ENCODE results near the gene GAB2. TPM values are rescaled to one million over a fixed set of nuclear protein-coding genes. Genes with fewer than 3 reads are reported as not detected.
"Not testable (repeated sequence)": the region's sequence is repeated elsewhere in the genome, so short reads cannot be mapped to it uniquely, and the experiment has no call there.

GAB2 gene
- total RNA-seq, 1 donor from 2014 or later, result 23.1 TPM

GRCh38 chr11:78276311-78276710 lies 141.3 kb downstream of the GAB2 start:
- no peak for DNase-seq

GRCh38 chr11:78274739-78275138 lies 142.9 kb downstream of the GAB2 start:
- no peak for DNase-seq

GRCh38 chr11:78272625-78273269 lies 144.9 kb downstream of the GAB2 start:
- not testable (repeated sequence) for DNase-seq

GRCh38 chr11:78271801-78272200 lies 145.8 kb downstream of the GAB2 start:
- DNase-seq, result not testable (repeated sequence)

- DNase-seq, result peak; percentile 24
Observed at GRCh38 chr11:78270971-78271370, 146.6 kb downstream of the GAB2 start.

- no peak for DNase-seq
Observed at GRCh38 chr11:78269806-78270205, 147.8 kb downstream of the GAB2 start.

GRCh38 chr11:78268591-78269410 lies 148.8 kb downstream of the GAB2 start:
- DNase-seq, result no peak

GRCh38 chr11:78266451-78266850 lies 151.2 kb downstream of the GAB2 start:
- no peak for DNase-seq

- DNase-seq, result no peak
Observed at GRCh38 chr11:78265326-78265725, 152.3 kb downstream of the GAB2 start.

GRCh38 chr11:78262691-78263090 lies 154.9 kb downstream of the GAB2 start:
- no peak for DNase-seq

- DNase-seq, result no peak
Observed at GRCh38 chr11:78262238-78262637, 155.4 kb downstream of the GAB2 start.

GRCh38 chr11:78261828-78262227 lies 155.8 kb downstream of the GAB2 start:
- no peak for DNase-seq

GRCh38 chr11:78261367-78261766 lies 156.3 kb downstream of the GAB2 start:
- no peak for DNase-seq

- DNase-seq, result no peak
Observed at GRCh38 chr11:78259777-78260487, 157.7 kb downstream of the GAB2 start.

- no peak for DNase-seq
Observed at GRCh38 chr11:78257654-78258053, 160.0 kb downstream of the GAB2 start.

GRCh38 chr11:78256962-78257361 lies 160.7 kb downstream of the GAB2 start:
- DNase-seq, result peak; percentile 29

- DNase-seq, result no peak
Observed at GRCh38 chr11:78255919-78256318, 161.7 kb downstream of the GAB2 start.

- no peak for DNase-seq
Observed at GRCh38 chr11:78254268-78254667, 163.4 kb downstream of the GAB2 start.

GRCh38 chr11:78253797-78254196 lies 163.8 kb downstream of the GAB2 start:
- no peak for DNase-seq

- no peak for DNase-seq
Observed at GRCh38 chr11:78251083-78251775, 166.4 kb downstream of the GAB2 start.

GRCh38 chr11:78250099-78250498 lies 167.5 kb downstream of the GAB2 start:
- DNase-seq, result no peak

GRCh38 chr11:78248903-78249302 lies 168.7 kb downstream of the GAB2 start:
- DNase-seq, result no peak

GRCh38 chr11:78248191-78248590 lies 169.4 kb downstream of the GAB2 start:
- no peak for DNase-seq

Measured in occipital lobe (tissue), 2 donors.